B cell (primary cell): ENCODE results near the gene EXOC3L2. TPM values are rescaled to one million over a fixed set of nuclear protein-coding genes. Genes with fewer than 3 reads are reported as not detected.

Source experiments
- ATAC-seq: fragments of 200-7000 bp; cut with Tn5 transposase; one replicate; pipeline ENCODE4 v1.10.0; 2021; ENCODE audit warnings: low read depth, mild to moderate bottlenecking, moderate number of reproducible peaks, moderate library complexity
- CTCF ChIA-PET: fragments of 350-600 bp; sonication (Branson Sonifier 250); formaldehyde crosslinking; loops from one replicate; lab custom pipeline; 2021; ENCODE audit warnings: antibody characterized with exemption, inconsistent platforms; lab: Charles Lee
- POLR2A ChIA-PET: fragments of 350-600 bp; sonication (Branson Sonifier 250); formaldehyde crosslinking; loops from one replicate; lab custom pipeline; 2021; ENCODE audit warnings: antibody characterized with exemption; lab: Charles Lee
- DNase-seq: peaks from one replicate; pipeline ENCODE4 v3.0.0; 2013
- H2AFZ ChIP-seq: 2 replicates; pipeline ENCODE4 v1.6.1; 2012; ENCODE audit warnings: mild to moderate bottlenecking, low read depth, low read length; ENCODE audit not compliant: insufficient read depth, poor library complexity, severe bottlenecking
- H3K27ac ChIP-seq, 2 donors: 1 replicate in 1 of 2; 2 replicates in 1 of 2; pipeline ENCODE4 v1.5.1; 2012 to 2013; ENCODE audit warnings: low read length in 2 of 2, mild to moderate bottlenecking in 2 of 2, moderate library complexity in 1 of 2
- H3K27me3 ChIP-seq, 4 experiments: fragments of 200-600 bp in 1 of 4; sonication (generic) in 1 of 4; replicated peaks in 1 of 4; 1 replicate in 2 of 4; 2 replicates in 2 of 4; pipeline versions ENCODE4 v1.6.1 to v1.7.0; 2013 to 2016; ENCODE audit warnings: low read length in 3 of 4, mild to moderate bottlenecking in 2 of 4, mixed read lengths in 1 of 4, moderate library complexity in 1 of 4; ENCODE audit not compliant: insufficient read depth in 4 of 4, control insufficient read depth in 3 of 4; ENCODE audit errors: control extremely low read depth in 1 of 4
- H3K36me3 ChIP-seq, 2 experiments: replicated peaks in 1 of 2; 1 replicate in 1 of 2; 2 replicates in 1 of 2; pipeline versions ENCODE4 v1.6.1 to v1.7.1; 2013; ENCODE audit warnings: low read length in 1 of 2; ENCODE audit not compliant: insufficient read depth in 2 of 2, control insufficient read depth in 1 of 2; ENCODE audit errors: control extremely low read depth in 1 of 2, extremely low read depth in 1 of 2
- H3K4me1 ChIP-seq, 2 donors: fragments of 200-600 bp in 1 of 2; sonication (generic) in 1 of 2; 1 replicate in 1 of 2; 2 replicates in 1 of 2; pipeline versions ENCODE4 v1.5.1 to v1.6.1; 2013 to 2017; ENCODE audit warnings: low read length in 2 of 2; ENCODE audit not compliant: control insufficient read depth in 2 of 2, insufficient read depth in 2 of 2
- H3K4me2 ChIP-seq: replicated peaks from 2 replicates; pipeline ENCODE3; 2012; ENCODE audit warnings: mild to moderate bottlenecking, low read depth, low read length; ENCODE audit not compliant: poor library complexity, severe bottlenecking
- H3K4me3 ChIP-seq, 5 experiments: fragments of 200-600 bp in 1 of 5; sonication (generic) in 1 of 5; 1 replicate in 3 of 5; 2 replicates in 2 of 5; pipeline versions ENCODE4 v1.5.1 to v1.7.0; 2011 to 2016; ENCODE audit warnings: low read length in 4 of 5, mild to moderate bottlenecking in 4 of 5, low read depth in 2 of 5, control low read depth in 1 of 5, moderate library complexity in 1 of 5; ENCODE audit not compliant: insufficient read depth in 1 of 5; ENCODE audit errors: control extremely low read depth in 1 of 5, extremely low read depth in 1 of 5
- H3K79me2 ChIP-seq: fragments of 200-600 bp; sonication (generic); one replicate; pipeline ENCODE4 v1.6.0; 2016; ENCODE audit warnings: low read length; ENCODE audit not compliant: control insufficient read depth, insufficient read depth
- H3K9ac ChIP-seq: fragments of 200-600 bp; sonication (generic); 2 replicates; pipeline ENCODE4 v1.6.1; 2017; ENCODE audit warnings: mild to moderate bottlenecking, low read length, moderate library complexity
- H3K9me3 ChIP-seq, 3 donors: one replicate each; pipeline versions ENCODE4 v1.6.1 to v1.7.1; 2013; ENCODE audit warnings: low read length in 2 of 3; ENCODE audit not compliant: control insufficient read depth in 2 of 3, insufficient read depth in 1 of 3; ENCODE audit errors: control extremely low read depth in 1 of 3
- H4K20me1 ChIP-seq: 2 replicates; pipeline ENCODE4 v1.6.0; 2012; ENCODE audit warnings: mild to moderate bottlenecking, low read length; ENCODE audit not compliant: insufficient read depth, control insufficient read depth, poor library complexity, severe bottlenecking
- H3K27ac Mint-ChIP-seq: one replicate; pipeline ENCODE4 v1.8.0; 2021; ENCODE audit warnings: mixed read lengths
- H3K27me3 Mint-ChIP-seq: one replicate; pipeline ENCODE4 v1.8.0; 2021; ENCODE audit warnings: mixed read lengths
- H3K4me1 Mint-ChIP-seq: one replicate; pipeline ENCODE4 v1.8.0; 2021; ENCODE audit warnings: mixed read lengths
- H3K4me3 Mint-ChIP-seq: one replicate; pipeline ENCODE4 v1.8.0; 2021; ENCODE audit warnings: mixed read lengths
- H3K9me3 Mint-ChIP-seq: one replicate; pipeline ENCODE4 v1.8.0; 2022; ENCODE audit warnings: mixed read lengths; ENCODE audit not compliant: insufficient read depth
- EZH2 ChIP-seq: IDR thresholded peaks from 2 replicates; pipeline ENCODE4 v1.6.1; 2012; ENCODE audit warnings: borderline replicate concordance, low read depth, mild to moderate bottlenecking, moderate library complexity, low read length; ENCODE audit not compliant: insufficient read depth, poor library complexity, severe bottlenecking
- WGBS: methylation state at CpG from one replicate; pipeline ENCODE4 v1.1.5; 2013; ENCODE audit warnings: missing lambda C conversion rate; ENCODE audit not compliant: insufficient coverage; 5-methylcytosine and 5-hydroxymethylcytosine counted together
- intact Hi-C: fragments of 100-400 bp; cut with micrococcal nuclease; formaldehyde crosslinking; loops from one replicate; pipeline ENCODE4 v1.10.0; 2022
- polyA plus RNA-seq: library from polyadenylated mRNA; depleted of rRNA; stranded (reverse); fragments of >200 nt; gene quantifications from 2 replicates; pipeline ENCODE4 v1.2.3, GENCODE V29; 2012
- total RNA-seq, 2 donors: library from RNA; stranded (reverse); fragments of 120-200 nt in 1 of 2; gene quantifications; 1 replicate in 1 of 2; 2 replicates in 1 of 2; pipeline versions ENCODE4 v1.2.3 to v1.2.4, GENCODE V29; 2013 to 2022
- TF ChIP-seq, protein P1 (sequence below): fragments of 200-600 bp; IDR thresholded peaks from one replicate; pipeline ENCODE4 v1.8.0; 2022; ENCODE audit warnings: antibody characterized with exemption, mild to moderate bottlenecking

Gene EXOC3L2
- total and polyA plus RNA-seq, 2 donors (not counting 1 experiment from before 2014, with no cell fraction given): not detected

DNA sequence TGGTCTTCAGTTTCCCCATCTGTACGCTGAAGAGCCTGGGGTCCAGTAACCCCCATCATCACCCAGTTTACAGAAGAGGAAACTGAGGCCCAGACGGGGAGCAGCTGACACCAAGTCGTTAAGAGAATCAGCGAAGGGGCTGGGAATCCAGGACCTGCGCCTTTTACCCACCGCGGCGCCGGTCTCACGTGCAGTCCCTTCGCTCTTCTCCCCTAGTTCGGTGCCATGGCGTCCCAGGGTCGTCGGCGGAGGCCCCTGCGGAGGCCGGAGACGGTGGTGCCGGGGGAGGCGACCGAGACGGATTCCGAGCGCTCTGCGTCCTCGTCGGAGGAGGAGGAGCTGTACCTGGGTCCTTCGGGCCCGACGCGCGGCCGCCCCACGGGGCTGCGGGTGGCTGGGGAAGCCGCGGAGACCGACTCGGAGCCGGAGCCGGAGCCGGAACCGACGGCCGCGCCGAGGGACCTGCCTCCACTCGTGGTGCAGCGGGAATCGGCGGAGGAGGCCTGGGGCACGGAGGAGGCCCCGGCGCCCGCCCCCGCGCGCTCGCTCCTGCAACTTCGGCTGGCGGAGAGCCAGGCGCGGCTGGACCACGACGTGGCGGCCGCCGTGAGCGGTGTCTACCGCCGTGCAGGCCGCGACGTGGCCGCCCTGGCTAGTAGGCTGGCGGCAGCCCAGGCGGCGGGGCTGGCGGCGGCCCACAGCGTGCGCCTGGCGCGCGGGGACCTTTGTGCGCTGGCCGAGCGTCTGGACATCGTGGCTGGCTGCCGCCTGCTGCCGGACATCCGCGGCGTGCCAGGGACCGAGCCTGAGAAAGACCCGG, 65.9 kb downstream of the EXOC3L2 start:
- ChIA-PET CTCF (interaction anchor here (0.8 to 1.8 kb wide), 7 partner anchors 8 to 525 kb away, joined by 3 to 19 read pairs (median 4); partner anchors contain the start of gene PPP1R37), POLR2A (interaction anchor here (0.6 to 1.5 kb wide), 4 partner anchors 101 to 1395 kb away, joined by 3 to 17 read pairs (median 3); partner anchors contain the start of gene GEMIN7)
- Histone ChIP-seq H4K20me1 (peaks cover 39% of the 10 kb centered on the region), H3K36me3 (peaks cover 4% of the 10 kb centered on the region in 2 experiments), H3K9ac (peak overlapping the region; percentile 86), H3K79me2 (peaks cover 62% of the 10 kb centered on the region), H3K27me3 (no peaks in the 10 kb centered on the region), H3K27ac (peak overlapping the region; percentile 79 to 82), H2AFZ (peak overlapping the region; percentile 92), H3K4me3 (peak overlapping the region; percentile 93 to 99 (median 95)), H3K4me2 (peak overlapping the region; percentile 95), H3K4me1 (peaks cover 24 to 32% of the 10 kb centered on the region in 2 donors), H3K9me3 (no peaks in the 10 kb centered on the region)
- intact Hi-C loops: no loop called here
- DNase-seq: no peak
- Mint-ChIP-seq H3K9me3 (no peaks in the 10 kb centered on the region), H3K4me3 (peak overlapping the region; percentile 95), H3K27me3 (no peaks in the 10 kb centered on the region), H3K27ac (peak overlapping the region; percentile 96), H3K4me1 (peaks cover 43% of the 10 kb centered on the region)
- no peak for ATAC-seq
- TF ChIP-seq, protein P1, sequence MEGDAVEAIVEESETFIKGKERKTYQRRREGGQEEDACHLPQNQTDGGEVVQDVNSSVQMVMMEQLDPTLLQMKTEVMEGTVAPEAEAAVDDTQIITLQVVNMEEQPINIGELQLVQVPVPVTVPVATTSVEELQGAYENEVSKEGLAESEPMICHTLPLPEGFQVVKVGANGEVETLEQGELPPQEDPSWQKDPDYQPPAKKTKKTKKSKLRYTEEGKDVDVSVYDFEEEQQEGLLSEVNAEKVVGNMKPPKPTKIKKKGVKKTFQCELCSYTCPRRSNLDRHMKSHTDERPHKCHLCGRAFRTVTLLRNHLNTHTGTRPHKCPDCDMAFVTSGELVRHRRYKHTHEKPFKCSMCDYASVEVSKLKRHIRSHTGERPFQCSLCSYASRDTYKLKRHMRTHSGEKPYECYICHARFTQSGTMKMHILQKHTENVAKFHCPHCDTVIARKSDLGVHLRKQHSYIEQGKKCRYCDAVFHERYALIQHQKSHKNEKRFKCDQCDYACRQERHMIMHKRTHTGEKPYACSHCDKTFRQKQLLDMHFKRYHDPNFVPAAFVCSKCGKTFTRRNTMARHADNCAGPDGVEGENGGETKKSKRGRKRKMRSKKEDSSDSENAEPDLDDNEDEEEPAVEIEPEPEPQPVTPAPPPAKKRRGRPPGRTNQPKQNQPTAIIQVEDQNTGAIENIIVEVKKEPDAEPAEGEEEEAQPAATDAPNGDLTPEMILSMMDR: no peak
- TF ChIP-seq EZH2: no peak
- WGBS: 7% methylated on average over 97 of the region's 97 CpGs
